DND-41 (cell line): ENCODE measurements around the gene DUSP10.

Experiments
- ATAC-seq: fragments of 200-7000 bp; cut with Tn5 transposase; 3 replicates; pipeline ENCODE4 v1.9.1; 2021; ENCODE audit warnings: low read depth; ENCODE audit not compliant: insufficient read depth
- DNase-seq: peaks from one replicate; pipeline ENCODE4 v3.0.0-alpha.2; 2020
- H2AFZ ChIP-seq: 2 replicates; pipeline ENCODE4 v1.6.0; 2012; ENCODE audit warnings: low read depth, low read length
- H3K27ac ChIP-seq: 2 replicates; pipeline ENCODE4 v1.5.1; 2012; ENCODE audit warnings: low read length, inconsistent platforms
- H3K27me3 ChIP-seq: fragments of 200-600 bp; sonication (generic); 2 replicates; pipeline ENCODE4 v1.6.0; 2012; ENCODE audit warnings: low read length, mild to moderate bottlenecking, inconsistent platforms; ENCODE audit not compliant: insufficient read depth, poor library complexity
- H3K36me3 ChIP-seq: 2 replicates; pipeline ENCODE4 v1.5.1; 2012; ENCODE audit warnings: low read length, inconsistent platforms; ENCODE audit not compliant: insufficient read depth
- H3K4me1 ChIP-seq: 2 replicates; pipeline ENCODE4 v1.5.1; 2012; ENCODE audit warnings: mild to moderate bottlenecking, low read length; ENCODE audit not compliant: insufficient read depth
- H3K4me2 ChIP-seq: 2 replicates; pipeline ENCODE4 v1.6.0; 2012; ENCODE audit warnings: mild to moderate bottlenecking, moderate library complexity, low read length, inconsistent platforms; ENCODE audit not compliant: insufficient read depth
- H3K4me3 ChIP-seq, 2 experiments: fragments of 200-600 bp in 1 of 2; shearing (Covaris generic) in 1 of 2; 2 replicates each; pipeline ENCODE4 v1.5.1; 2012 to 2016; ENCODE audit warnings: inconsistent platforms in 2 of 2, low read length in 2 of 2, mild to moderate bottlenecking in 2 of 2, low read depth in 1 of 2, moderate library complexity in 1 of 2
- H3K79me2 ChIP-seq: 2 replicates; pipeline ENCODE4 v1.6.0; 2012; ENCODE audit warnings: low read length, inconsistent platforms; ENCODE audit not compliant: insufficient read depth
- H3K9ac ChIP-seq: 2 replicates; pipeline ENCODE4 v1.6.0; 2012; ENCODE audit warnings: low read depth, mild to moderate bottlenecking, inconsistent platforms, low read length, moderate library complexity
- H3K9me3 ChIP-seq: 2 replicates; pipeline ENCODE4 v1.5.1; 2012; ENCODE audit warnings: low read length, moderate library complexity, mild to moderate bottlenecking, inconsistent platforms; ENCODE audit not compliant: insufficient read depth, severe bottlenecking
- H4K20me1 ChIP-seq: 2 replicates; pipeline ENCODE4 v1.6.0; 2012; ENCODE audit warnings: low read length; ENCODE audit not compliant: insufficient read depth
- CTCF ChIP-seq: IDR thresholded peaks from 2 replicates; pipeline ENCODE4 v1.5.1; 2012; ENCODE audit warnings: borderline replicate concordance, low read length, moderate library complexity, mild to moderate bottlenecking; ENCODE audit not compliant: poor library complexity, severe bottlenecking; ENCODE audit errors: extremely low read depth
- EZH2 ChIP-seq: IDR thresholded peaks from 3 replicates; pipeline ENCODE4 v1.6.1; 2012; ENCODE audit warnings: borderline replicate concordance, low read depth, mild to moderate bottlenecking, moderate library complexity, low read length, inconsistent platforms; ENCODE audit not compliant: severe bottlenecking

Gene DUSP10

DNA sequence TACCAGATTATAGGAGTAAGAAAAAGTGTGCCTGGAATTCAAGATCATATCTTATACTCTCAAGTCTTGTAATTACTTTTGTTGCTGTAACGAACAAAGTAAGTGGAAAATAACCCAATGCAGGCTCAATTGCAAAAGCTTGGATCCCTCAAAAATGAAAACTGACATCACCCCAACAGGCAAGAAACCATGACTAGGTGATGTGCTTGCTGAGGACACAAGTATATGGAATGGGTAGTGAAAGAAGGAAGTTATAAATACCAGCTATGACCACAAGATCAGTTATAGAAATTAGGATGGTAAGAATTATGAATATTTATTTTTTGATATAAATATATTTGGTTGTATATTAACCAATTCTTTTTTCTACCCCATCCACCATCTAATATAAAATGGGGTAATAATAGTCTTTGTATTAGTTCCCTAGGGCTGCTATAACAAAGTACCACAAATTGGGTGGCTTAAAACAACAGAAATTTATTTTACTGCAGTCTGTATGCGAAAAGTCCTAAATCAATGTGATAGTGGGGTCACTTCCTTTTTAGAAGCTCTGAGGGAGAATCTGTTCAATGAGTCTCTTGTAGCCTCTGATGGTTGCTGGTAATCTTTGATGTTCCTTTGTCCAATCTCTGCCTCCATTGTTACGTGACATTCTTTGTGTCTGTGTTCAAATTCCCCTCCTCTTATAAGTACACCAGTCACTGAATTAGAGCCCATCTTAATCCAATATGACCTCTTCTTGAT is 45.0 kb downstream of the DUSP10 start:
- Histone ChIP-seq H3K9ac (no peak overlapping the region), H3K9me3 (no peaks in the 10 kb centered on the region), H3K4me1 (no peaks in the 10 kb centered on the region), H3K36me3 (no peaks in the 10 kb centered on the region), H3K79me2 (no peaks in the 10 kb centered on the region), H3K27ac (no peak overlapping the region), H3K4me2 (no peak overlapping the region), H3K27me3 (no peaks in the 10 kb centered on the region), H4K20me1 (no peaks in the 10 kb centered on the region), H3K4me3 (no peak overlapping the region), H2AFZ (no peak overlapping the region)
- no peak for TF ChIP-seq EZH2
- no peak for TF ChIP-seq CTCF
- ATAC-seq (no peak), DNase-seq (no peak)

GRCh38 chr1:221696027-221696426 is 45.9 kb downstream of the DUSP10 start:
- no peak for DNase-seq
- H3K9me3 ChIP-seq = no peaks in the 10 kb centered on the region
- no peak overlapping the region for H2AFZ ChIP-seq
- no peaks in the 10 kb centered on the region for H3K36me3 ChIP-seq
- H3K79me2 ChIP-seq = no peaks in the 10 kb centered on the region
- no peak overlapping the region for H3K9ac ChIP-seq
- no peak overlapping the region for H3K4me3 ChIP-seq
- TF ChIP-seq CTCF (no peak), EZH2 (no peak)
- no peaks in the 10 kb centered on the region for H3K27me3 ChIP-seq
- H3K4me1 ChIP-seq = no peaks in the 10 kb centered on the region
- H3K4me2 ChIP-seq = no peak overlapping the region
- ATAC-seq = no peak
- no peaks in the 10 kb centered on the region for H4K20me1 ChIP-seq
- H3K27ac ChIP-seq = no peak overlapping the region

GRCh38 chr1:221695301-221695700 is 46.6 kb downstream of the DUSP10 start:
- Histone ChIP-seq H2AFZ (no peak overlapping the region), H3K4me1 (no peaks in the 10 kb centered on the region), H3K9me3 (no peaks in the 10 kb centered on the region), H3K27ac (no peak overlapping the region), H3K9ac (no peak overlapping the region), H3K4me2 (no peak overlapping the region), H4K20me1 (no peaks in the 10 kb centered on the region), H3K4me3 (no peak overlapping the region), H3K36me3 (no peaks in the 10 kb centered on the region), H3K27me3 (no peaks in the 10 kb centered on the region), H3K79me2 (no peaks in the 10 kb centered on the region)
- ATAC-seq = no peak
- TF ChIP-seq CTCF = no peak
- TF ChIP-seq EZH2 = no peak
- no peak for DNase-seq
